Glomerular endothelial cell (primary cell): ENCODE measurements around the gene SOX6. TPM values are rescaled to one million over a fixed set of nuclear protein-coding genes. Genes with fewer than 3 reads are reported as not detected.

Experiments used
- DNase-seq: peaks from one replicate; pipeline ENCODE4 v3.0.0-alpha.2; 2011; ENCODE audit warnings: low read depth, low spot score; ENCODE audit errors: extremely low read depth
- total RNA-seq: library from RNA; depleted of rRNA; stranded (reverse); fragments of >200 nt; gene quantifications from 2 replicates; pipeline ENCODE4 v1.2.3, GENCODE V29; 2015

Gene SOX6
- total RNA-seq, 1 donor from 2014 or later: 0.29 TPM

DNA sequence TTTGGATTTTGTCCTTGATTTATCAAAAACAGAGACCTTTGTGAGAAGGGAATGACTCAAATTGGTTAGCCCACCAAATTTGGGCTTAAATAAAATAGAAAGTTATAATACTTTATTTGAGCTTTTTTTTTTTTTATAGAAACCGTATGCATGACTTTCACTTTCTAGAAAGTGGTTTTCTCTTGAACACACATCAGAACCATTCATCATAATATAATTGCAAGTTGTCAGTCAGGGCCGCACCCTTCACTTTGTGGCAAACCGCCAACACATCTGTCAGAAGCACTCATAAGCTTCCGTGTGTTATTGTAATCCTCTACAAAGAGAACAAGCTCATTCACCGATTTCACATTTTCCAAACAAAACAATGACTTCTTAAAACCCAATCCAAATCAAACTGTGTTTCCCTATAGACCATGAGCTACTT is 76.1 kb downstream of the SOX6 start:
- peak; percentile 4 for DNase-seq

GRCh38 chr11:16279524-16279923 is 76.8 kb downstream of the SOX6 start:
- DNase-seq: no peak

DNA sequence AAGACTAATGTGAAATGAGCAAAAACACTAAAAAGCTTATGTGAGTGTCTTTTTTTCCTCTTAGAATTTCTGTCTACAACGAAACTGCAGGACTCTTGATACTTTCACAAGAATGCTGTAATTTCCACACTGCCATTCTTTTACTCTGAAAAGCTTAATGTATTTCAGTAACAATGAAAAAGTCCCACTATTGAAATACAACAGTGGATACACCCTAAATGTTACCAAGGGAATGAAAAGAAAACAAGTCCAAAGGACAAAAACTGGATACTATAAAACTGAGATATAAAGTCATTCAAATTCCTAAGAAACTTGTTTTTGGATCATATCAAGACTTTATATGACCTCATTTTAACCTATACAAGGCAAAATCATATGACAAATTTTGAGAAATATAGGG is 77.4 kb downstream of the SOX6 start:
- DNase-seq: no peak

DNA sequence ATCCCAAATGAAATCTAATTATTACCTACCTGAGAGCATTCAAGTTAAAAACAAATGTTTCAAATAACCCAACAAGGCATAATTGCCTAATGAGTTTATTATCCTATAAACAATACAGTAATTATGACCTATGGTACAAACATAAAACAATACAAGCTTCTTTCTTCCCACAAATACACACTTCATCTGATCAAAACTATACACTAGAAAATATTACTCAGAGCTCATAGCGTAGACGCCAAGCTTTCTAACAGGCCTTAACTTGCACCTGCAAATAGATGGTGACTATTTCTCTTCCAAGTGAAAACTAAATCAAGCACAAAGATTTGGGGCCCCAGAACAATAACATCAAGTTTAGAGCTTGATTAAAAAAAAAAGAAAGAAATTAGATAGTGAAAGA is 78.1 kb downstream of the SOX6 start:
- DNase-seq: no peak

DNA sequence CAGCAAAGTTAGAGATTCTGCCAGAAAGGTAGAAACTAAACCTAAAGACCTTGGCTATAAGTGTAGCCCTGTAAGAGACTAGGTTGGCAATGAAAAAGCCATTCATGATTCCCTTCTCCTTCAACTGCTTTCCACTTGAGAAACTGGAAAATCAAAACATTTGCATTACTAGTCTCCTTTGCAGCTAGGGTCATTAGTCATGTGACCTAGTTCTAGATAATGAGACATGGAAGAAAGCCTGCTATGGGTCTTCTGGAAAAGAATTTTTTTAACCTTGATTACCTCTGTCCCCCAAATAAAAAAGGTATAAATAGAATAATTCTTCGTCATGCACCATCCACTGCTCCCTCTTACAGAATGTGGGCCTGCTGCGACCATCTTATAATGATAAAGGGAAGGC is 80.1 kb downstream of the SOX6 start:
- no peak for DNase-seq

DNA sequence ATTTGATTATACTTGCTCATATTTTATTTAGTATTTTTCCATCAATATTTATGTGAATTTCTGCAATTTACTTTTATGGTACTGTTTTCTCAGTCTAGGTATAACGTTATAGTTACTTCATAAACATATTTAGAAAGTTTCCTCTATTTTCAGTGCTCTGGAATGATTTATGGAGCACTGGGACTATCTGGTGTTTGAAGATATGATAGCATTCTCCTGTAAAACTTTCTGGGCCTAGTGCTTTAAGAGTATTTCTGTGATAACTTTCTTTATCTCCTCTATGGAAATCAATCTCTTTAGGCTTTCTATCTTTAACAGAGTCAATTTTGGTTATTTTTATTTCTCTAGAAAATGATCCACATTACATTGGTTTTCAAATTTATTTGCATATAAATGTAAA is 85.1 kb downstream of the SOX6 start:
- DNase-seq: no peak

- DNase-seq: no peak
These were observed 90.3 kb downstream of the SOX6 start for GRCh38 chr11:16266021-16266420.

DNA sequence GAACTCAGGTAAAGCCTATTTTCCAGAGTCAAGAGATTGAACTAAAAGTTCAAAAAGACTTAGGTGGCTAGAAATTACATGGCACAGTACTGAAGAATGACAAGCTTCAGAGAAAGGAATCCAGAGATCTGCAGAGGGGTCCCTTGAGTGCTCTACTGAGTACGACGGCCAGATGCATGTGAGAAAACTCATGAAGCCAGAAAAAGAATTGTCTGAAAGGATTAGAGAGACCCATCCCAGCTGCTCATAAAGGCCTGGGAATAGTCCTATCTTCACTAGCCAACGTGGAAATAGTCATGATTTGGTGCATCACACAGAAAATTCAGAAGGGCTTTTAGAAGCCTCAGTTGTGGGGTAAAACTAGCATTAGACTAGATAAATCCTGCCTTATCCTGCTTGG is 91.3 kb downstream of the SOX6 start:
- DNase-seq: no peak

DNA sequence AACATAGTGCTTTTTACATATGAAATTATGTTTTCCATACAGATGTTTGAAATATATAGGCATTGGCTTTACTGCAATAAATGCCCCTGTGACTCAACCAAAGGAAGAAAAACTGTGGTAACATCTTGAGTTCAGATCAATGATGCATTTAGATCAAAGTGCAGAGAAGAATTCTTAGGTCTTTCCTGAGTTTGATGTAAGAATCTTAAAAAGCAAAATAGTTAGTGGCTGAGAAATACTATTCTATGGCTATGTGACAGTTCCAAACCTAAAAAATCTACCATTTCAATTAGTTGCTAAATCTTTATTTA is 93.7 kb downstream of the SOX6 start:
- DNase-seq: no peak

DNA sequence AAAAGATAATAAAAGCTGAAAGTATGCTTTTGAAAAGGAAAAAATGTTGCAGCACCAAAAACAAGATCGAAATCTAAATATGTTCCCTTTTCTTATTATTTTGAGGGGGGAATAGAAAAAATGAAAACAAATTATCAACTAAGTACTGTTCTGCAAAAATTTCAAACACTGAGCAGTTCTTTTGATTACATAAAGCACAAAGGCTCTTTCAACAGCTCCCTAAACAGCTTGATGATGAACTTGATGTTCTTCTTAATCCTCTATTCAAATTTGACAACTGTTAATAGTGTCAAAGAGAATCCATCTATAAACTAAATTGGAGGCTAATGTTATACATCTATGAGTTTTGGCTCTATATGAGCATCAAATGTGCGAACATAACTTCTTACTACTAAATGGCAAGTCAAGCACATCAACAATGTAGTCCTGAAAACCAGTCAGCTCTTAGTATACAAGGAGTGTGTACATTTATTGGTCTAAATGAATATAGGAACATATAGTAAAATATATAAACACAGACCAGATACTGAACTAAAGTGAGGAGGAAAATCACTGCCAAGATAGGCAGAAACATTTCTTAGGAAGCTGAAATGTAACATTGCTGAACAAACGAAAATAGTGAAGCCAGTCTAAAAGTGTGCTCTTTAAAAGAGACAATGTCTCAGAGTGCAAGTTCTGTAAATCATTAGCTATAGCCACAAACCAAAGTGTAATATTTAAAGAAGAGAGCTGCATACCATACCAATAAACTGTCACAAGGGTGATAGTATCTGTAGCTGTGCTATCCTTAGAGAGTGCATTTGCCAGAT is 94.3 kb downstream of the SOX6 start:
- no peak for DNase-seq

GRCh38 chr11:16252373-16252772 is 104.0 kb downstream of the SOX6 start:
- DNase-seq: no peak

DNA sequence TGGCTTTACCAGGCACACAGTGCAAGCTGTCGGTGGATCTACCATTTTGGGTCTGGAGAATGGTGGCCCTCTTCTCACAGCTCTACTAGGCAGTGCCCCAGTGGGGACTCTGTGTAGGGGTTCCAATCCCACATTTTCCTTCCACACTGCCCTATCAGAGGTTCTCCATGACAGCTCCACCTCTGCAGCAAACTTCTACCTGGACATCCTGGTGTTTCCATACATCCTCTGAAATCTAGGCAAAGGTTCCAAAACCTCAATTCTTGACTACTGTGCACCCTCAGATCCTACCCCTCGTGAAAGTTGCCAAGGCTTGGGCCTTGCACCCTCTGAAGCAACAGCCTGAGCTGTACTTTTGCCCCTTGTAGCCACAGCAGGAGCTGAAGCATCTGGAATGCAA is 108.1 kb downstream of the SOX6 start:
- DNase-seq: no peak

DNA sequence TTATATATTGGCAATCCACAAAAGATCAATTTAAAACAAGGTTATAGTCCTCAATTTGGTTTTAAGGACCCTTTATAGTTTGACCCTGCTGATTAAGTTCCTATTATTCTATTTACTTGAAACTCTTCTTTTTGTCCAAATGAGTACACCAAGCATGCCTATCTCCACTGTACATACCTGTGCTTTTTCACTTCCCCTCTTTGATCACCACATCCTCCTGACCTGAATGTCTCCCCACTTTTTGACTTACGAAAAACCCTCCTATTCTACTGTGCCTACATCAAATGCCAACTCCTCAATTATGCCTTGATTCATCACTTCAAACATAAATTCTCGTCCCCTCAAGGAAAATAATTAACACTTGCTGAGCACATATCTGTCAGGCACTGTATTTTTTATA is 113.5 kb downstream of the SOX6 start:
- DNase-seq: no peak

DNA sequence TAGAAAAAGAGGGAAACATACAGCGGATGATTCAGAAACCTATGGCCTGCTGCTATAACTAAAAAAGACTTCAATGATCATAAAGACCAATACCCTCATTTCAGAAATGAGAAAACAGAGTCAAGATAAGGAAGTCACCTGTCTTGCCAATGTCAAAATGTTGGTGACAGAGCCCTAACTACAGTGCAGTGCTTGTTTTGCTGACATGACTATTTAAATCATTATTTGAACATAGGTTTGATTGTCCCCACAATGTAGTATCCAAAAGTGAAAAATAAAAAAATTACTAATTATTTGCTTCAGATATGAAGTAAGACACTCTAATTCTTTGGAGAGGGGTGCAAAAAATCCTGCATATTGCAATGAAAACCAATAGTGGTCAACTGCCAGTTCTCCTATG is 115.7 kb downstream of the SOX6 start:
- DNase-seq: no peak

- DNase-seq: no peak
These were observed 116.9 kb downstream of the SOX6 start for GRCh38 chr11:16239141-16240105.

- DNase-seq: peak; percentile 48
These were observed 130.1 kb downstream of the SOX6 start for GRCh38 chr11:16226245-16226644.

GRCh38 chr11:16225623-16226022 is 130.7 kb downstream of the SOX6 start:
- DNase-seq: no peak

- DNase-seq: no peak
These were observed 132.8 kb downstream of the SOX6 start for GRCh38 chr11:16223558-16223957.

DNA sequence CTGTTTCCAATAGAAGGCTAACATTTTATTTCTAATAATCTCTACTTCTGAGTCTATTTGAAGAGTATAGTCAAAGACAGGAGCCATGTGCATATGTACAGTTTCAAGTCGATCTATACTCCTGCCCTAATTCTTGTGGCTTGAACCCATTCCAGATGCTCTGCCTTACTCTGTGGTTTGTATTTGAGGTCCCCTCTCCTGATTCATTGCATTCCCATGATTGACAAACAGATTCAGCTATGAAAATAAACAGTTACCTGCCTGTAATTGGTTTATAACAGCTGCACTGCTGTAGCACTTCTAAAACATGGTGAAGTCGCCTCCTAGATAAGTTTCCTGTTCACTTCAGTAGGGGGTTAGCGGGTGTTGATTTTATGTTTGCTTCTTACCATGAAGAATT is 138.7 kb downstream of the SOX6 start:
- DNase-seq: no peak

GRCh38 chr11:16216831-16217230 is 139.5 kb downstream of the SOX6 start:
- DNase-seq: no peak

GRCh38 chr11:16215352-16215751 is 141.0 kb downstream of the SOX6 start:
- DNase-seq: no peak

DNA sequence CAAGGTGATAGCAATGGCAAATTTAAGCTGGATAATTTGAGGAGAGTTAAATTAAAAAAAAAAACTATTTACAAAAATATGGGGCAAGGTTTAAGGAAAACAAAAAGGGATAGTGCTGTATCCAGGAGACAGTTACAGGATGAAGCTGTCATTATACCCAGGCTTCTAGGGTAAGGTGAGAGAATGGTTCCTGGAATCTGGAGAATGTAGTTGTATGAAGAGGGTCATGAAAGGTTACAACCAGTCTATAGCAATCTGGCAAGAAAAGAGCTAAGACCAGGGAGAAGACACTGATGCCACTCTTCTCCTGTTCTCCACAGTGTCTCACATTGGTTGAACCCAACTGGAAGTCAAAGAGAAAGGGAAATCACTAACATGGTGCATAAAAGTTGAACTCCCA is 144.9 kb downstream of the SOX6 start:
- DNase-seq: no peak
